NCI-H2107 treated with DMSO at 0.1 percent for 48 hours (cell line): Measurements from ENCODE around the gene RPL19.

Experiments used
- DNase-seq: peaks from one replicate; lab custom pipeline; 2025; ENCODE audit not compliant: unreplicated experiment; lab: John Stamatoyannopoulos, UW

The RPL19 gene

DNA sequence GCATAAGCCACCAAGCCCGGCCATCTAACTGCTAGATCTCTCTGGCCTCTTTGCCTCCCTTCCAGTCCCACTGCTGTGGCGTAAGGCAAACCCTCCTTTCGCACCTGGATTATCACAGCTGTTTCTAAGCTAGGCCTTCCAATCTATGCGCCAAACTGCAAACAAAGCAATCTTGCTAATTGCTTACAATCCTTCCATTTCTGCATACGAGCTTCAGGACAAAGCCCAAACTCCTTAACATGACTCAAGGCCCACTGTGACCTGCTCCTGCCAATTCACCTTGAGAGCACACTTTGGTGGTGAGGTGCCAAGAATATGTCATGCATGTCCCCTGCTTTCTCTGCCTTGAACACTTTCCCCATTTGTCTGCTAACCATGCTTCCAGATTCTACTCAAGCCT, 28.1 kb upstream of the RPL19 start:
- DNase-seq, result no peak

GRCh38 chr17:39173080-39173479, 27.0 kb upstream of the RPL19 start:
- DNase-seq, result no peak

DNA sequence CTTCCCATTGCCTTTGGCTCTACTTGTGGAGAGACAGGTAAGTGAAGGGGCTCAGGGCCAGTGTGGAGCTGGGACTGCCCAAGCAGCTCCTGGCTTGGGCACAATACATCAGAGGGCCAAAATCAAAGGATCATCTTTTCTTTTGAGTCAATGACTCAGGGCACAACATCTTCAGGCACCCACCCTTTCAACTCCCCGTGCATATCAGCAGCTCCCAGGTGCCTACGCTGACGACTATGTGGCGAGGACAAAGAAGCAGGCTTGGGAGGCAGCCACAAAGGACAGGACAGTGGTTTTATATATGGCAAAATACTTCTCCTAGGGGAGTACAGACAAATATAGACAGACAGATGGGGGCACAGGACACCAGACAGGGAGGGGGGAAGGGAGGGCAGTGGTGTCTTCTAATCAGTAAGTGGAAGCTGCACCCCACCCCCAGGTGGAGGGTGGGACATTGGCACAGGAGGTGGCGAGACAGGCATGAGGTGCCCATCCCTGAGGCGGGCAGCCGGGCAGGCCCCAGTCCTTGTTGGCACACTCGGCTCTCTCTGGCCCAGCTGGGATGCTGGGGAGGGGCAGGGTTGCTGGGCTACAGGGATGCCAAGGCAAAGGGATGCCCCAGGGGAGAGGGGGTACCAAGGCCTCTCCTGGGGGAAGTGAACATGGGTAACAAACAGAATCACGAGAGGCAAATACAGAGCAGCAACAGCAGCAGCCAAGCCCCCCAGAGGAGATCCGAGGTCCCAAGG, 26.4 kb upstream of the RPL19 start:
- DNase-seq, result no peak

GRCh38 chr17:39174920-39175694, 25.0 kb upstream of the RPL19 start:
- DNase-seq, result no peak

- DNase-seq, result no peak
These were observed 24.4 kb upstream of the RPL19 start for GRCh38 chr17:39175695-39176093.

DNA sequence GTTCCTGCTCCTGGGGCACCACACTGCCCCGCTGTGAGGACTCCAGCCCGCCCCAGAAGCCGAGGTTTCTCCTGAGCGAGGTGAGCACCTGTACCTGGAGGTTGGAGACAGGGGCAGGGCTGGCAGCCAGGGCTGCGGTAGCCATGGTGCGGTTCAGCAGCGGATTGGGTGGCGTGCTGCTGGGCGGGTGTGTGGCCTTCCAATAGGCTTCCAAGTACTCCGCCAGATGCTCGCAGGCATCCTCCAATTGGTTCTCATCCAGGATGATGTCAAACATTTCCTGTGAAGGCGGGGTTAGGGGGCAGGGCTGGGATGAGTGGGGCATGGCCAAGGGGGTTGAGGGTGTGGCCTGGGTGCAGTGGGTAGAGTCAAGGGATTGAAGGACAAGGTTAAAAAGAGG, 22.8 kb upstream of the RPL19 start:
- DNase-seq, result no peak

GRCh38 chr17:39178536-39178935, 21.5 kb upstream of the RPL19 start:
- no peak for DNase-seq

GRCh38 chr17:39181303-39181702, 18.8 kb upstream of the RPL19 start:
- DNase-seq, result no peak

- DNase-seq, result no peak
These were observed 17.0 kb upstream of the RPL19 start for GRCh38 chr17:39183045-39183444.

DNA sequence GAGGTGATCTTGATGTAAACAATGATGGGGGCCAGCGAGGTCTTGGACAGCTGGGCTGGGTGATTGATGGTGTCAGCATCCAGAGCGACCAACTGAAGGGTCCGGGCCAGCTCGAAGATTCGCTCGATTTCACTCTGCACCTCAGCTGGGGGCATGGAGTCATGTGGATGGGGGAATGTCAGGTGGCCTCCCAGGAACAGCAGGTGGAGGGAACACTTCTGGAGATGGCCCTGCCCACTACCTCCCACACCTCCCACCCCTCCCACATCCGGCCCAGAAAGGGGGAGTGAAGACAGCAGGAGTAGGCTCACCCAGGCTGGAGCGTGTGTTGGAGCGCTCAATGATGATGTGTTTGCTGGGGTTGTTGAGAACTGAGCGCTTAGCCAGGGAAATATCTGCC, 16.4 kb upstream of the RPL19 start:
- DNase-seq, result no peak

DNA sequence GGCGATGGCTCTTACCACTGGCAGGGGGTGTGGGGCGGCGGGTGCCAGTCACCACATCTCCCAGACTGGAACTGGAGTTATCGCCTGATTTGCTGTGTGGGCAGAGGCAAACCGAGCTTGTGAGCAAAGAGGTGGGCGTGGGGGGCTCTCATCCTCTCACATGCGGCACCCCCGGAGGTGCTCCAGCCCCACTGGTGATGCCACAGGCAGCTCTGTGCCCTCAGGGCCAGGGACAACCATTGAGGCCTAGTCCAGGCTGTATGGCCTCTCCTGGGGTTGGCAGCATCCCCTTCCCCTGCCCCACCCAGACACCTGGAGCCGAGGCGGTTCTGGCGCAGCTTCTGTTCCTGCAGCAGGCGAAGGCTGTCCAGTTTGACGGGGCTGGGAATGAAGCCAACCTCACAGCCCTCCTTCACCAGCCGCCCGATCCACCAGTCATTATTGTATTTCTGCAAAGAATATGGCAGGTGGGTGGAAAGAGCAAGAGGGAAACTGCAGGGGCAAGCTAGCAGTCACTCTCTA, 13.5 kb upstream of the RPL19 start:
- no peak for DNase-seq

GRCh38 chr17:39187152-39187830, 12.8 kb upstream of the RPL19 start:
- DNase-seq, result no peak

- DNase-seq, result no peak
These were observed 8.2 kb upstream of the RPL19 start for GRCh38 chr17:39191750-39192510.

DNA sequence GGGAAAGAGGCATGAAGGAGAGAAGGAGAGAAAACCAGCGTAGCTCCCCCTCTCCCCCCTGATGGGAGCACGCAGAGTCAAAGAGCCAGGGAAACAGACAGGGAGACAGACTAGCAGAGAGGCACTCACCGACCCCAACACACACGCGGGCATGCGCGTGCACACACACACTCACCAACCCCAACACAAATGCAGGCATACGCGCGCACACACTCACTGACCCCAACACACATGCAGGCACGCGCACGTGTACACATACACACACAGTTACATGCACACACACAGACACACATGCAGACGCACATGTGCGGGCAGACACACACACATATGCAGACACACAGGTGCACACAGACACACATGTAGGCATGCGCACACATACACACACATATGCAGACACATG, 7.2 kb upstream of the RPL19 start:
- no peak for DNase-seq

- DNase-seq, result no peak
These were observed 6.7 kb upstream of the RPL19 start for GRCh38 chr17:39193346-39193745.

DNA sequence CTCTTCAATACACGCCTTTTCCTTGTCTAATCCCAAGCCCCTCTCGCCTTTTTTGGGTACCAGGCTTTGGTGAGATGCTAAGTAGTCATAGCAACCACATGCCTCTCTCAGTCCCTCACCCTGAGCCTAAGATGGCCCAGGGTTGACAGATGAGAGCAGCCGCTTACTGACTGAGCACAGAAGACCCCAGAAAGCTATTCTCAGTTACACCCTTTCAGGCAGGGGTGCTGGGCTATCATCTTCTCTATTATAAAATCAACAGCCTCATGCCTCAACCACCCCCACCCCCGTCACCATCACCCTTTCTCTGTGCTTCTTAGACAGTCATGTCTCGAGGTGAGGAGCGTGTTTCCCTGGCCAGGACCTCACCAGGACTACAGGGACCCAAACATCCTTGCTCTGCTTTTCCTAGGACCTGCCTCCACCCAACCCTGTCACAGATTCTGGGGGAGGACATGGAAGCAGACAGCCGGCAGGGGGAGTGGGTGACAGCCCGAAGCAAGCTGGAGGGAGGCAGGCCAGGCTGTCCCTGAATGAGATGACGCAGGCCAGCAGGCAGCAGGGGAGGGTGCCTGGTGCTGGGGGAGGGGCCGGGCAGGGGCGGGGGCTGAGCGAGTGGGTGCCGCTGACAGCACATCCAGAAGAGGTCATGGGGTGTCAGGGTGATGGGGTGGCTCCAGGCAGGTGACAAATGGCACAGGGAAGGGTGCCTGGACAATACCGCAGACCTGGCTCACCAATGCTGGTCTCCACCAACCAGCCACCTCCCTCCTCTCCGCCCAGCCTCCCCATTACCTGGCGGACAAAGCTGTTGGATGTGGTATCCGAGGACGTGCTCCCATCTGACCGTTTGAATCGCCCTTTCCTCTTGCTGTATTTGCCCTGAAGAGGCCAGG, 5.7 kb upstream of the RPL19 start:
- DNase-seq, result no peak

GRCh38 chr17:39194985-39195524, 5.0 kb upstream of the RPL19 start:
- DNase-seq, result no peak

- DNase-seq, result no peak
These were observed 4.4 kb upstream of the RPL19 start for GRCh38 chr17:39195568-39196160.

DNA sequence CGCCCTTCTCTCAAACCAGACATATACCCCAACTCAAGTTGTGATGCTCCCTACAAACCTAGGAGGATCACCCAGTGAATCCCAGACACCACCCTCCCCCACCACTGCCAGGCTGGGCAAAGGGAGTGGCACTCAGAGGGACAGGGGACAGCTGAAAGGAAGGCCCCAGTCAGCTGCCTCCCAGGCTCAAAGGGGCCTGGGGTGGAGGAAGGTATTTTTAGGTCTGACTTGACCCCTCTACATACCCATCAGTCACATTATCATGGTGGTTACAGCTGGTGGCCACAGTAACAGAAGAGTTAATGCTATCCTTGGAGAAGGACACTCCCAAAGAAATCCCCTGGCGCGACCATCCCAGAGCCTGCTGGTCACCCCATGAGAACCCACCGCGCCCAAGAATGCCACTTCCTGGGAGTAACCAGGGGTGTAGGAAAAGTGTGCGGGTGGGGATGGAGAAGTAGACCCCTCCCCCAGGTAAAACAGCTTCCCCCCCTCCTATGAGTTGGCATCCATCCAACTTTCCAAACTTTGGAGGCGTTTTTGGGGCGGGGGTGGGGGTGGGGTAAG, 3.8 kb upstream of the RPL19 start:
- no peak for DNase-seq
